Measurements from ENCODE around the gene CELF4. TPM values are rescaled to one million over a fixed set of nuclear protein-coding genes. Genes with fewer than 3 reads are reported as not detected.

CELF4 gene
- total RNA-seq, 8 experiments from 2014 or later: 3.0 to 59.9 (median 38.7) TPM

GRCh38 chr18:37265382-37265781 is 300.2 kb downstream of the CELF4 start:
- no peak for ATAC-seq (replicated peaks in 6 of 8)
- WGBS, 10 experiments: 20 to 40% methylated on average over 1 of the region's 2 CpGs; no CpG with 5 or more reads in 8 of the 10 experiments
- H3K4me1 ChIP-seq (replicated peaks in 1 of 2): no peaks in the 10 kb centered on the region
- no peak overlapping the region for H3K27ac ChIP-seq
- in situ Hi-C loops (cut with MboI; ENCODE audit: low pct_unique_long_range_greater_than_20kb in 2 of 9, low sequenced_read_pairs in 9 of 9, unreplicated experiment in 9 of 9): no loop called here
- no peak overlapping the region for H3K4me3 ChIP-seq

GRCh38 chr18:37264956-37265355 is 300.6 kb downstream of the CELF4 start:
- ATAC-seq (replicated peaks in 6 of 8): no peak
- H3K27ac ChIP-seq: no peak overlapping the region
- WGBS, 10 experiments: 47 to 100% (median 69%) methylated on average over 1 to 14 of the region's 14 CpGs; no CpG with 5 or more reads in 3 of the 10 experiments

GRCh38 chr18:37261988-37262387 is 303.6 kb downstream of the CELF4 start:
- no peak overlapping the region for H3K4me3 ChIP-seq
- H3K4me1 ChIP-seq (replicated peaks in 1 of 2): no peaks in the 10 kb centered on the region
- no peak for ATAC-seq (replicated peaks in 6 of 8)
- 60 to 100% methylated on average over 1 of the region's 8 CpGs; no CpG with 5 or more reads in 8 of the 10 experiments for WGBS, 10 experiments
- in situ Hi-C loops (cut with MboI; ENCODE audit: low pct_unique_long_range_greater_than_20kb in 2 of 9, low sequenced_read_pairs in 9 of 9, unreplicated experiment in 9 of 9): no loop called here
- H3K27ac ChIP-seq: no peak overlapping the region

More at GRCh38 chr18:37264956-37265355, 300.6 kb downstream of the CELF4 start:
- in situ Hi-C loops (cut with MboI; ENCODE audit: low pct_unique_long_range_greater_than_20kb in 2 of 9, low sequenced_read_pairs in 9 of 9, unreplicated experiment in 9 of 9): no loop called here
- H3K4me1 ChIP-seq (replicated peaks in 1 of 2): no peaks in the 10 kb centered on the region
- H3K4me3 ChIP-seq: no peak overlapping the region

- Histone ChIP-seq H3K4me3 (no peak overlapping the region), H3K4me1 (replicated peaks in 1 of 2) (no peaks in the 10 kb centered on the region), H3K27ac (no peak overlapping the region)
- peak in 1 of 8 experiments; percentile 9 for ATAC-seq (replicated peaks in 6 of 8)
- in situ Hi-C loops (cut with MboI; ENCODE audit: low pct_unique_long_range_greater_than_20kb in 2 of 9, low sequenced_read_pairs in 9 of 9, unreplicated experiment in 9 of 9): no loop called here
- WGBS, 10 experiments: 75 to 76% methylated on average over 2 of the region's 11 CpGs; no CpG with 5 or more reads in 8 of the 10 experiments
Observed at GRCh38 chr18:37261246-37261840, 304.3 kb downstream of the CELF4 start.

GRCh38 chr18:37260367-37261093 is 305.1 kb downstream of the CELF4 start:
- in situ Hi-C loops (cut with MboI; ENCODE audit: low pct_unique_long_range_greater_than_20kb in 2 of 9, low sequenced_read_pairs in 9 of 9, unreplicated experiment in 9 of 9): no loop called here
- no peak for ATAC-seq (replicated peaks in 6 of 8)
- Histone ChIP-seq H3K4me3 (no peak overlapping the region), H3K4me1 (replicated peaks in 1 of 2) (no peaks in the 10 kb centered on the region), H3K27ac (no peak overlapping the region)
- WGBS, 10 experiments: 33 to 95% (median 66%) methylated on average over 1 to 4 of the region's 10 CpGs; no CpG with 5 or more reads in 3 of the 10 experiments

GRCh38 chr18:37259711-37260110 is 305.9 kb downstream of the CELF4 start:
- no peak overlapping the region for H3K27ac ChIP-seq
- ATAC-seq (replicated peaks in 6 of 8): peak in 1 of 8 experiments; percentile 29
- in situ Hi-C loops (cut with MboI; ENCODE audit: low pct_unique_long_range_greater_than_20kb in 2 of 9, low sequenced_read_pairs in 9 of 9, unreplicated experiment in 9 of 9): no loop called here
- WGBS, 10 experiments: 16 to 80% (median 63%) methylated on average over 1 to 3 of the region's 5 CpGs; no CpG with 5 or more reads in 4 of the 10 experiments
- no peaks in the 10 kb centered on the region for H3K4me1 ChIP-seq (replicated peaks in 1 of 2)
- H3K4me3 ChIP-seq: no peak overlapping the region

GRCh38 chr18:37258819-37259218 is 306.8 kb downstream of the CELF4 start:
- no peak for ATAC-seq (replicated peaks in 6 of 8)
- 34 to 100% (median 83%) methylated on average over 1 to 4 of the region's 11 CpGs; no CpG with 5 or more reads in 5 of the 10 experiments for WGBS, 10 experiments
- no peak overlapping the region for H3K4me3 ChIP-seq
- H3K4me1 ChIP-seq (replicated peaks in 1 of 2): peaks cover 0 to 2% of the 10 kb centered on the region in 2 donors
- H3K27ac ChIP-seq: no peak overlapping the region
- in situ Hi-C loops (cut with MboI; ENCODE audit: low pct_unique_long_range_greater_than_20kb in 2 of 9, low sequenced_read_pairs in 9 of 9, unreplicated experiment in 9 of 9): no loop called here

- H3K4me3 ChIP-seq: no peak overlapping the region
- no peak for ATAC-seq (replicated peaks in 6 of 8)
- in situ Hi-C loops (cut with MboI; ENCODE audit: low pct_unique_long_range_greater_than_20kb in 2 of 9, low sequenced_read_pairs in 9 of 9, unreplicated experiment in 9 of 9): no loop called here
Observed at GRCh38 chr18:37258131-37258530, 307.5 kb downstream of the CELF4 start.

GRCh38 chr18:37254973-37255372 is 310.6 kb downstream of the CELF4 start:
- no peak for ATAC-seq (replicated peaks in 6 of 8)
- 76 to 90% (median 82%) methylated on average over 1 to 9 of the region's 12 CpGs; no CpG with 5 or more reads in 1 of the 10 experiments for WGBS, 10 experiments
- no peak overlapping the region for H3K27ac ChIP-seq
- H3K4me1 ChIP-seq (replicated peaks in 1 of 2): peaks cover 9 to 11% of the 10 kb centered on the region in 2 donors
- in situ Hi-C loops (cut with MboI; ENCODE audit: low pct_unique_long_range_greater_than_20kb in 2 of 9, low sequenced_read_pairs in 9 of 9, unreplicated experiment in 9 of 9): no loop called here
- no peak overlapping the region for H3K4me3 ChIP-seq

More at GRCh38 chr18:37258131-37258530, 307.5 kb downstream of the CELF4 start:
- H3K27ac ChIP-seq: no peak overlapping the region
- peaks cover 4 to 6% of the 10 kb centered on the region in 2 donors for H3K4me1 ChIP-seq (replicated peaks in 1 of 2)
- WGBS, 10 experiments: 0 to 100% (median 80%) methylated on average over 1 to 5 of the region's 9 CpGs; no CpG with 5 or more reads in 3 of the 10 experiments

GRCh38 chr18:37254236-37254754 is 311.3 kb downstream of the CELF4 start:
- Histone ChIP-seq H3K4me3 (peak overlapping the region; percentile 28 to 41 (median 36)), H3K4me1 (replicated peaks in 1 of 2) (peaks cover 9 to 11% of the 10 kb centered on the region in 2 donors), H3K27ac (peak overlapping the region in 1 of 2 donors; percentile 15)
- ATAC-seq (replicated peaks in 6 of 8): peak; percentile 46 to 80 (median 62)
- 40% methylated on average over 2 of the region's 49 CpGs; no CpG with 5 or more reads in 9 of the 10 experiments for WGBS, 10 experiments
- in situ Hi-C loops (cut with MboI; ENCODE audit: low pct_unique_long_range_greater_than_20kb in 2 of 9, low sequenced_read_pairs in 9 of 9, unreplicated experiment in 9 of 9): no loop called here

- no CpG with 5 or more reads among the region's 83 CpGs for WGBS, 10 experiments
- in situ Hi-C loops (cut with MboI; ENCODE audit: low pct_unique_long_range_greater_than_20kb in 2 of 9, low sequenced_read_pairs in 9 of 9, unreplicated experiment in 9 of 9): no loop called here
- peak; percentile 50 to 93 (median 90) for ATAC-seq (replicated peaks in 6 of 8)
- Histone ChIP-seq H3K4me3 (peak overlapping the region; percentile 28 to 41 (median 36)), H3K4me1 (replicated peaks in 1 of 2) (peaks cover 9 to 11% of the 10 kb centered on the region in 2 donors), H3K27ac (peak overlapping the region in 1 of 2 donors; percentile 15)
Observed at GRCh38 chr18:37253394-37254235, 312.0 kb downstream of the CELF4 start.

- no peak for ATAC-seq (replicated peaks in 6 of 8)
- Histone ChIP-seq H3K4me3 (peak overlapping the region in 4 of 5 donors; percentile 35 to 41 (median 37)), H3K4me1 (replicated peaks in 1 of 2) (peaks cover 9 to 11% of the 10 kb centered on the region in 2 donors), H3K27ac (no peak overlapping the region)
- WGBS, 10 experiments: 20 to 80% (median 52%) methylated on average over 1 to 9 of the region's 12 CpGs; no CpG with 5 or more reads in 3 of the 10 experiments
- in situ Hi-C loops (cut with MboI; ENCODE audit: low pct_unique_long_range_greater_than_20kb in 2 of 9, low sequenced_read_pairs in 9 of 9, unreplicated experiment in 9 of 9): no loop called here
Observed at GRCh38 chr18:37252854-37253393, 312.7 kb downstream of the CELF4 start.
